ENCODE measurements around the gene RPL21.

- TF ChIP-seq CTCF (IDR thresholded peaks at IDR 0.05) (no peak), POLR2A (IDR thresholded peaks at IDR 0.05) (no peak)
These were observed 29.5 kb downstream of the RPL21 start for GRCh38 chr13:27280841-27281240.
